KMS-11 (cell line): ENCODE data around the gene HELT.

Experiments used
- H2AFZ ChIP-seq: fragments of 200-600 bp; sonication (generic); 2 replicates; pipeline ENCODE4 v1.6.1; 2016; ENCODE audit warnings: antibody characterized with exemption, mixed run types, low read depth
- H3K27ac ChIP-seq: fragments of 200-600 bp; sonication (generic); 2 replicates; pipeline ENCODE4 v1.6.1; 2016; ENCODE audit warnings: mild to moderate bottlenecking, mixed run types
- H3K27me3 ChIP-seq: fragments of 200-600 bp; sonication (generic); 2 replicates; pipeline ENCODE4 v1.6.1; 2017; ENCODE audit warnings: mild to moderate bottlenecking, low read depth, mixed run types, moderate library complexity; ENCODE audit not compliant: insufficient read depth
- H3K36me3 ChIP-seq: fragments of 200-600 bp; sonication (generic); 2 replicates; pipeline ENCODE4 v1.6.1; 2017; ENCODE audit warnings: mild to moderate bottlenecking, mixed run types; ENCODE audit not compliant: insufficient read depth
- H3K4me1 ChIP-seq: fragments of 200-600 bp; sonication (generic); 2 replicates; pipeline ENCODE4 v1.6.1; 2016; ENCODE audit warnings: mild to moderate bottlenecking, low read depth, mixed run types; ENCODE audit not compliant: poor library complexity, severe bottlenecking
- H3K4me2 ChIP-seq: fragments of 200-600 bp; sonication (generic); 2 replicates; pipeline ENCODE4 v1.7.0; 2016; ENCODE audit warnings: mild to moderate bottlenecking, mixed run types
- H3K4me3 ChIP-seq: fragments of 200-600 bp; sonication (generic); IDR thresholded peaks from 2 replicates; pipeline ENCODE4 v1.6.1; 2017; ENCODE audit warnings: low read depth, low read length, mixed read lengths; ENCODE audit not compliant: insufficient read depth
- H3K79me2 ChIP-seq: fragments of 200-600 bp; sonication (generic); 2 replicates; pipeline ENCODE4 v1.6.1; 2016; ENCODE audit warnings: low read depth, mixed run types; ENCODE audit not compliant: insufficient read depth
- H3K9ac ChIP-seq: fragments of 200-600 bp; sonication (generic); 2 replicates; pipeline ENCODE4 v1.6.1; 2016; ENCODE audit warnings: mild to moderate bottlenecking, mixed run types
- H4K20me1 ChIP-seq: fragments of 200-600 bp; sonication (generic); 2 replicates; pipeline ENCODE4 v1.6.1; 2016; ENCODE audit warnings: mild to moderate bottlenecking, mixed run types; ENCODE audit not compliant: insufficient read depth
- TF ChIP-seq, protein P1 (sequence below): fragments of 200-600 bp; sonication (generic); conservative IDR thresholded peaks from 2 replicates; pipeline ENCODE4 v1.6.1; 2017; ENCODE audit warnings: low read depth, mild to moderate bottlenecking, antibody characterized with exemption, low read length, moderate library complexity, mixed read lengths

Gene HELT

DNA sequence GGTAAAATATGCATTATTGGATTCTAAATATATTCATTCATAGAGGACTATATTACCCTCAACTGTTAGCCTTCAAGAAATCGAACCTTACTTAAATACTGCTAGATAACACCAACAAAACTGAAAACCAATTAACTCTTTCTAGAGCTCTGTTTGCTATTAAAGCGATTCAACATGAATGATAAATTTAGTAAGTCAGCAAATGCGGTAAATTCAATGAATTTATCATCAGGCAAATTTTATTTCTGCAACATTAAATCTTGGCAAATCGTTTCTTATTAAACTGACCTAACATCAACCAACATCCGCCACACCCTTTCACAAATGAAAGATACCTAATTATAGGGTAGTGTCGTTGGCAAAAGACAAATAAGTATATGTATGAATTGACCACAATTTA lies 26.4 kb upstream of the HELT start:
- Histone ChIP-seq H3K79me2 (no peaks in the 10 kb centered on the region), H3K9ac (no peak overlapping the region), H3K27me3 (no peaks in the 10 kb centered on the region), H2AFZ (no peak overlapping the region), H3K36me3 (no peaks in the 10 kb centered on the region), H3K4me1 (no peaks in the 10 kb centered on the region), H3K4me2 (no peak overlapping the region), H4K20me1 (no peaks in the 10 kb centered on the region), H3K4me3 (no peak overlapping the region), H3K27ac (no peak overlapping the region)
- TF ChIP-seq, protein P1, sequence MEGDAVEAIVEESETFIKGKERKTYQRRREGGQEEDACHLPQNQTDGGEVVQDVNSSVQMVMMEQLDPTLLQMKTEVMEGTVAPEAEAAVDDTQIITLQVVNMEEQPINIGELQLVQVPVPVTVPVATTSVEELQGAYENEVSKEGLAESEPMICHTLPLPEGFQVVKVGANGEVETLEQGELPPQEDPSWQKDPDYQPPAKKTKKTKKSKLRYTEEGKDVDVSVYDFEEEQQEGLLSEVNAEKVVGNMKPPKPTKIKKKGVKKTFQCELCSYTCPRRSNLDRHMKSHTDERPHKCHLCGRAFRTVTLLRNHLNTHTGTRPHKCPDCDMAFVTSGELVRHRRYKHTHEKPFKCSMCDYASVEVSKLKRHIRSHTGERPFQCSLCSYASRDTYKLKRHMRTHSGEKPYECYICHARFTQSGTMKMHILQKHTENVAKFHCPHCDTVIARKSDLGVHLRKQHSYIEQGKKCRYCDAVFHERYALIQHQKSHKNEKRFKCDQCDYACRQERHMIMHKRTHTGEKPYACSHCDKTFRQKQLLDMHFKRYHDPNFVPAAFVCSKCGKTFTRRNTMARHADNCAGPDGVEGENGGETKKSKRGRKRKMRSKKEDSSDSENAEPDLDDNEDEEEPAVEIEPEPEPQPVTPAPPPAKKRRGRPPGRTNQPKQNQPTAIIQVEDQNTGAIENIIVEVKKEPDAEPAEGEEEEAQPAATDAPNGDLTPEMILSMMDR: no peak

DNA sequence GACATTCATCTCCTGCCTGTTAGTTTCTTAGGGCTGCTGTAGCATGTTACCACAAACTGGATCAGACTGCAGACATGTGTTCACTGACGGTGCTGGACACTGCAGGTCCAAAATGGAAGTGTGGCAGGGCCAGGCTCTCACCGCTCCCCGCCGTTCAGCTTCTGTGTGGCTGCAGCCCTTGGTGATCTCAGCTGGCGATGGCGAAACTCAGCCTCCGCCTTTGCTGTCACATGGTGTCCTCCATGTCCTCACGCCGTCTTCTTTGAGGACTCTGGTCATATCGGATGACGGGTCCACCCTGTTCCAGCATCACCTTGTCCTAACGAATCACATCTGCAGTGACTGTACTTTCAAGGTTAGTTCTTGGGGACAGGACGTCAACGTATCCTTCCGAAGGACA lies 25.9 kb upstream of the HELT start:
- no peaks in the 10 kb centered on the region for H4K20me1 ChIP-seq
- H3K27ac ChIP-seq: no peak overlapping the region
- H3K27me3 ChIP-seq: no peaks in the 10 kb centered on the region
- H3K4me1 ChIP-seq: no peaks in the 10 kb centered on the region
- H3K36me3 ChIP-seq: no peaks in the 10 kb centered on the region
- no peak overlapping the region for H3K9ac ChIP-seq
- H2AFZ ChIP-seq: no peak overlapping the region
- H3K4me3 ChIP-seq: no peak overlapping the region
- H3K79me2 ChIP-seq: no peaks in the 10 kb centered on the region
- TF ChIP-seq, protein P1: no peak
- H3K4me2 ChIP-seq: no peak overlapping the region

DNA sequence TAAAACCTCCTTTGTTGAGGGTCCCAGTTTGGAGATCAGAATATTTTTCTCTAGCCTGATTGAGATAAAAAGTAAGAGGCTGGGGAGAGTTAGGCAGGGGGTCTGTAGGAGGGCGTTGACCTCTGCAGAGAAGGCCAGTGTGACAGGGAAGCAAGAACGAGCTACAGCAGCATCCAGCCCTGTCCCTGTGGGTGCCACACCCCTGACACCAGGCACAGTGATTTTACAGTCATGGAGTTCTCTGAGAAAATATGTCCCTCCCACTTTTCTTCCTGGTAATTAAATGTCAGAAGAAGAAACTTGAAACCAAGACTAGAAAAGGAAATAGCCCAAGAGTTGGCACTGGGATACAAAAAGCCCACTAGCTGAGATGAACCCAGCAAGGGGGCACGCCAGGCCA lies 25.0 kb upstream of the HELT start:
- no peak overlapping the region for H2AFZ ChIP-seq
- no peaks in the 10 kb centered on the region for H3K4me1 ChIP-seq
- no peak overlapping the region for H3K4me2 ChIP-seq
- H3K4me3 ChIP-seq: no peak overlapping the region
- H3K79me2 ChIP-seq: no peaks in the 10 kb centered on the region
- no peaks in the 10 kb centered on the region for H4K20me1 ChIP-seq
- H3K36me3 ChIP-seq: no peaks in the 10 kb centered on the region
- H3K27ac ChIP-seq: no peak overlapping the region
- TF ChIP-seq, protein P1: no peak
- no peak overlapping the region for H3K9ac ChIP-seq
- no peaks in the 10 kb centered on the region for H3K27me3 ChIP-seq

DNA sequence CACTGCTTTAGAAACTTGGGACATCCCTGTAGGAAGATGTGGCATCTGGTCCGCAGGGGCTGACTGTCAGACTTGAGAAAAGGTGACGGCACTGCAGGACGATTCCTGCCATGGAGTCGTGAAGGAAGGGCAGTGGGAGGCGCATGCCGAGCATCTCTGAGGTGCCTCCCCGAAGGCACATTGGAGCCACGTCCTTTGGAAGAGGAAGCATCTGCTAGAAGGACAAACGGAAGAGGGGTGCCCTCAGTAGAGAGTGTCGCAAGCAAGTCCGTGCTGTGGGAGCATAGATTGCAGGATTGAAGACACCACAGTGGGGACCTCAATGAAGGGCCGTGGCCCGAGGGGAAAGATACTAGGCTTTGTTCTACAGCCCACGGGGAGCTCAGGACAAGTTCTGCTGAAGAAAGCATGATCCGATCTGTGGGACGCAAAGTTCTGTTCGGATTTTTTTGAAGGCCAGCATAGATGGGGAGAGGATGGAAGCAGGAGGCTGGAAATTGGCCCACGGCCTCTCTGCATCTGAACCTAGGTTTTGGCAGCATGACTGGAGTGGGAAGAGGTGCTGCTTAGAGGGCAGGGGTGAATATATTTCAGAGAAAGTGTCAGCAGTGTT lies 24.2 kb upstream of the HELT start:
- Histone ChIP-seq H3K36me3 (no peaks in the 10 kb centered on the region), H3K79me2 (no peaks in the 10 kb centered on the region), H3K27ac (no peak overlapping the region), H3K27me3 (no peaks in the 10 kb centered on the region), H3K9ac (no peak overlapping the region), H3K4me3 (no peak overlapping the region), H4K20me1 (no peaks in the 10 kb centered on the region), H2AFZ (no peak overlapping the region), H3K4me2 (no peak overlapping the region), H3K4me1 (no peaks in the 10 kb centered on the region)
- TF ChIP-seq, protein P1: no peak
